H9 (cell line): ENCODE measurements around the gene NUTF2. TPM values are rescaled to one million over a fixed set of nuclear protein-coding genes. Genes with fewer than 3 reads are reported as not detected.

ENCODE experiments used
- DNase-seq: peaks from one replicate; pipeline ENCODE4 v3.0.0-alpha.2; 2017
- H2AFZ ChIP-seq: one replicate; pipeline ENCODE4 v1.6.1; 2013; ENCODE audit warnings: mild to moderate bottlenecking, low read length, control low read depth, moderate library complexity
- H2AK5ac ChIP-seq: 2 replicates; pipeline ENCODE4 v1.6.1; 2013; ENCODE audit warnings: low read length, control low read depth, mixed read lengths; ENCODE audit not compliant: insufficient read length
- H2BK120ac ChIP-seq: one replicate; pipeline ENCODE4 v1.6.1; 2013; ENCODE audit warnings: low read depth, mild to moderate bottlenecking, low read length, control low read depth, inconsistent platforms; ENCODE audit not compliant: poor library complexity, severe bottlenecking
- H2BK12ac ChIP-seq: 2 replicates; pipeline ENCODE4 v1.6.1; 2013; ENCODE audit warnings: low read length, control low read depth, mixed read lengths, low read depth; ENCODE audit not compliant: insufficient read length
- H2BK15ac ChIP-seq: 2 replicates; pipeline ENCODE4 v1.6.1; 2013; ENCODE audit warnings: low read depth, low read length, control low read depth
- H2BK20ac ChIP-seq: one replicate; pipeline ENCODE4 v1.6.1; 2013; ENCODE audit warnings: low read depth, mild to moderate bottlenecking, low read length, control low read depth, inconsistent platforms; ENCODE audit not compliant: poor library complexity, severe bottlenecking
- H2BK5ac ChIP-seq: 2 replicates; pipeline ENCODE4 v1.6.1; 2013; ENCODE audit warnings: low read length, control low read depth, mixed read lengths; ENCODE audit not compliant: insufficient read length
- H3K14ac ChIP-seq: 2 replicates; pipeline ENCODE4 v1.6.1; 2013; ENCODE audit warnings: low read length, control low read depth; ENCODE audit not compliant: insufficient read depth
- H3K18ac ChIP-seq: 2 replicates; pipeline ENCODE4 v1.6.1; 2013; ENCODE audit warnings: low read depth, mild to moderate bottlenecking, mixed read lengths, low read length, control low read depth; ENCODE audit not compliant: insufficient read length
- H3K23ac ChIP-seq: 2 replicates; pipeline ENCODE4 v1.6.1; 2013; ENCODE audit warnings: low read length, control low read depth, mixed read lengths, low read depth; ENCODE audit not compliant: insufficient read length
- H3K23me2 ChIP-seq: 2 replicates; pipeline ENCODE4 v1.6.1; 2013; ENCODE audit warnings: low read depth, mild to moderate bottlenecking, mixed read lengths, low read length, control low read depth; ENCODE audit not compliant: insufficient read length, poor library complexity, severe bottlenecking
- H3K27ac ChIP-seq: 2 replicates; pipeline ENCODE4 v1.5.1; 2013; ENCODE audit warnings: low read length, control low read depth, mixed read lengths, low read depth; ENCODE audit not compliant: insufficient read length
- H3K27me3 ChIP-seq: 2 replicates; pipeline ENCODE4 v1.6.1; 2013; ENCODE audit warnings: low read length, control low read depth, inconsistent platforms; ENCODE audit not compliant: insufficient read depth
- H3K4ac ChIP-seq: 2 replicates; pipeline ENCODE4 v1.6.1; 2013; ENCODE audit warnings: low read depth, mild to moderate bottlenecking, control low read depth, inconsistent platforms, low read length, moderate library complexity
- H3K4me1 ChIP-seq: 2 replicates; pipeline ENCODE4 v1.6.1; 2013; ENCODE audit warnings: low read length, control low read depth, inconsistent platforms; ENCODE audit not compliant: insufficient read depth
- H3K4me2 ChIP-seq: 2 replicates; pipeline ENCODE4 v1.6.1; 2013; ENCODE audit warnings: low read length, control low read depth, mixed read lengths; ENCODE audit not compliant: insufficient read length, insufficient read depth
- H3K56ac ChIP-seq: 2 replicates; pipeline ENCODE4 v1.6.1; 2013; ENCODE audit warnings: low read depth, mild to moderate bottlenecking, mixed read lengths, low read length, control low read depth; ENCODE audit not compliant: insufficient read length
- H3K79me1 ChIP-seq: 2 replicates; pipeline ENCODE4 v1.6.1; 2013; ENCODE audit warnings: low read depth, mild to moderate bottlenecking, moderate library complexity, low read length, control low read depth, inconsistent platforms; ENCODE audit not compliant: insufficient read depth, poor library complexity, severe bottlenecking
- H3K79me2 ChIP-seq: 2 replicates; pipeline ENCODE4 v1.6.1; 2013; ENCODE audit warnings: low read length, control low read depth, inconsistent platforms; ENCODE audit not compliant: insufficient read depth
- H3K9ac ChIP-seq: 2 replicates; pipeline ENCODE4 v1.6.1; 2013; ENCODE audit warnings: low read length, control low read depth, mixed read lengths; ENCODE audit not compliant: insufficient read length; ENCODE audit errors: extremely low read depth
- H3K9me3 ChIP-seq: one replicate; pipeline ENCODE4 v1.6.1; 2013; ENCODE audit warnings: low read depth, low read length, inconsistent platforms; ENCODE audit not compliant: control insufficient read depth
- H3T11ph ChIP-seq: one replicate; pipeline ENCODE4 v1.6.1; 2013; ENCODE audit warnings: mild to moderate bottlenecking, low read length, control low read depth, inconsistent platforms
- H4K20me1 ChIP-seq: one replicate; pipeline ENCODE4 v1.6.1; 2013; ENCODE audit not compliant: control insufficient read depth, insufficient read length, insufficient read depth
- H4K5ac ChIP-seq: 2 replicates; pipeline ENCODE4 v1.6.1; 2013; ENCODE audit warnings: low read depth, mild to moderate bottlenecking, mixed read lengths, low read length, control low read depth; ENCODE audit not compliant: insufficient read length
- H4K8ac ChIP-seq: replicated peaks from 2 replicates; pipeline ENCODE4 v1.6.1; 2013; ENCODE audit warnings: low read length, control low read depth, mixed read lengths, low read depth; ENCODE audit not compliant: insufficient read length
- H4K91ac ChIP-seq: 2 replicates; pipeline ENCODE4 v1.6.1; 2013; ENCODE audit warnings: low read depth, mild to moderate bottlenecking, moderate library complexity, mixed read lengths, low read length, control low read depth; ENCODE audit not compliant: insufficient read length
- H3K27ac Mint-ChIP-seq, 3 experiments: 2 replicates in 2 of 3; 3 replicates in 1 of 3; pipeline ENCODE4 v1.8.0; 2020 to 2021; ENCODE audit warnings: mixed read lengths in 3 of 3, mild to moderate bottlenecking in 1 of 3, moderate library complexity in 1 of 3
- H3K27me3 Mint-ChIP-seq: 2 replicates; pipeline ENCODE4 v1.8.0; 2021; ENCODE audit warnings: low read depth, mild to moderate bottlenecking, moderate library complexity, mixed read lengths
- H3K36me3 Mint-ChIP-seq, 3 experiments: 2 replicates in 2 of 3; 3 replicates in 1 of 3; pipeline ENCODE4 v1.8.0; 2020 to 2021; ENCODE audit warnings: low read depth in 3 of 3, mixed read lengths in 3 of 3; ENCODE audit not compliant: insufficient read depth in 1 of 3
- H3K4me1 Mint-ChIP-seq, 2 experiments: 2 replicates each; pipeline ENCODE4 v1.8.0; 2020; ENCODE audit warnings: mixed read lengths in 2 of 2
- H3K4me3 Mint-ChIP-seq, 2 experiments: 2 replicates in 1 of 2; 3 replicates in 1 of 2; pipeline ENCODE4 v1.8.0; 2020 to 2021; ENCODE audit warnings: mild to moderate bottlenecking in 2 of 2, mixed read lengths in 2 of 2, moderate library complexity in 1 of 2
- H3K9me3 Mint-ChIP-seq, 2 experiments: 2 replicates in 1 of 2; 3 replicates in 1 of 2; pipeline ENCODE4 v1.8.0; 2020; ENCODE audit warnings: mild to moderate bottlenecking in 2 of 2, mixed read lengths in 2 of 2, moderate library complexity in 1 of 2
- CTCF ChIP-seq: fragments of 200-600 bp; sonication (generic); conservative IDR thresholded peaks from 3 replicates; pipeline ENCODE4 v1.8.0; 2021; ENCODE audit warnings: antibody characterized with exemption, mild to moderate bottlenecking
- WGBS: extraction: QIAGEN DNeasy Blood & Tissue Kit; methylation state at CpG from one replicate; pipeline ENCODE4 v1.1.7; 2013; ENCODE audit warnings: missing lambda C conversion rate, low lambda C conversion rate, mixed read lengths; ENCODE audit not compliant: insufficient read length; ENCODE audit errors: extremely low coverage; 5-methylcytosine and 5-hydroxymethylcytosine counted together
- total RNA-seq: library from RNA; stranded (reverse); gene quantifications from 2 replicates; pipeline ENCODE4 v1.2.1, GENCODE V29; 2021

NUTF2 gene
- total RNA-seq, 1 experiment from 2014 or later = 198 TPM

GRCh38 chr16:67897231-67897630, 50.5 kb downstream of the NUTF2 start:
- Histone ChIP-seq H2BK15ac (no peak overlapping the region), H2AK5ac (no peak overlapping the region), H2BK120ac (no peak overlapping the region), H3K4me1 (no peaks in the 10 kb centered on the region), H2BK12ac (no peak overlapping the region), H3K23ac (no peak overlapping the region), H3K14ac (no peak overlapping the region), H3T11ph (no peak overlapping the region), H4K91ac (no peak overlapping the region), H3K4me2 (no peak overlapping the region), H3K23me2 (peaks cover 6% of the 10 kb centered on the region), H4K5ac (no peak overlapping the region), H2BK5ac (no peak overlapping the region), H4K8ac (no peak overlapping the region), H2AFZ (no peak overlapping the region), H3K27ac (no peak overlapping the region), H2BK20ac (no peak overlapping the region), H3K79me1 (peaks cover 7% of the 10 kb centered on the region), H4K20me1 (no peaks in the 10 kb centered on the region), H3K27me3 (no peaks in the 10 kb centered on the region), H3K18ac (no peak overlapping the region), H3K9me3 (no peaks in the 10 kb centered on the region), H3K79me2 (peaks cover 8% of the 10 kb centered on the region; the same call in 1 of the 2 replicates), H3K56ac (no peak overlapping the region), H3K9ac (no peak overlapping the region), H3K4ac (no peak overlapping the region)
- Mint-ChIP-seq H3K4me1 (peaks cover 14 to 16% of the 10 kb centered on the region in 2 experiments), H3K4me3 (peak overlapping the region in 1 of 2 experiments; percentile 38; a peak in 2 of 5 replicates), H3K27ac (peak overlapping the region in 1 of 3 experiments; percentile 5; a peak in 2 of 7 replicates), H3K27me3 (no peaks in the 10 kb centered on the region), H3K9me3 (no peaks in the 10 kb centered on the region), H3K36me3 (no peaks in the 10 kb centered on the region)
- no CpG with 5 or more reads among the region's 3 CpGs for WGBS
- no peak for DNase-seq
- TF ChIP-seq CTCF = no peak
